ENCODE data around the gene PRKG1.

The PRKG1 gene

GRCh38 chr10:51169111-51169510, 94.8 kb downstream of the PRKG1 start:
- no peak overlapping the region for H3K4me3 ChIP-seq (ENCODE audit: low read length)
- DNase-seq (ENCODE audit: low read depth, low spot score), result no peak
- no peak overlapping the region for H3K27ac ChIP-seq (ENCODE audit: low read length)
- no CpG with 5 or more reads among the region's 1 CpG for WGBS (ENCODE audit: insufficient coverage, insufficient read length)
- H3K36me3 ChIP-seq (ENCODE audit: control insufficient read depth, insufficient read depth, low read length), result no peaks in the 10 kb centered on the region
- H3K9me3 ChIP-seq (ENCODE audit: control insufficient read depth, insufficient read depth, low read length), result no peaks in the 10 kb centered on the region
- no peaks in the 10 kb centered on the region for H3K27me3 ChIP-seq (ENCODE audit: control insufficient read depth, insufficient read depth, low read length)
- H3K4me1 ChIP-seq (ENCODE audit: control insufficient read depth, insufficient read depth, low read length), result no peaks in the 10 kb centered on the region

- Histone ChIP-seq H3K4me3 (ENCODE audit: low read length) (no peak overlapping the region), H3K27ac (ENCODE audit: low read length) (no peak overlapping the region), H3K36me3 (ENCODE audit: control insufficient read depth, insufficient read depth, low read length) (no peaks in the 10 kb centered on the region), H3K4me1 (ENCODE audit: control insufficient read depth, insufficient read depth, low read length) (no peaks in the 10 kb centered on the region), H3K27me3 (ENCODE audit: control insufficient read depth, insufficient read depth, low read length) (no peaks in the 10 kb centered on the region), H3K9me3 (ENCODE audit: control insufficient read depth, insufficient read depth, low read length) (no peaks in the 10 kb centered on the region)
- no CpG with 5 or more reads among the region's 2 CpGs for WGBS (ENCODE audit: insufficient coverage, insufficient read length)
- DNase-seq (ENCODE audit: low read depth, low spot score), result no peak
These were observed 96.4 kb downstream of the PRKG1 start for GRCh38 chr10:51170518-51171245.

GRCh38 chr10:51171946-51172345, 97.7 kb downstream of the PRKG1 start:
- no peak overlapping the region for H3K27ac ChIP-seq (ENCODE audit: low read length)
- no peaks in the 10 kb centered on the region for H3K36me3 ChIP-seq (ENCODE audit: control insufficient read depth, insufficient read depth, low read length)
- H3K4me1 ChIP-seq (ENCODE audit: control insufficient read depth, insufficient read depth, low read length), result no peaks in the 10 kb centered on the region
- no peaks in the 10 kb centered on the region for H3K27me3 ChIP-seq (ENCODE audit: control insufficient read depth, insufficient read depth, low read length)
- DNase-seq (ENCODE audit: low read depth, low spot score), result no peak
- no CpG with 5 or more reads among the region's 2 CpGs for WGBS (ENCODE audit: insufficient coverage, insufficient read length)
- no peak overlapping the region for H3K4me3 ChIP-seq (ENCODE audit: low read length)
- H3K9me3 ChIP-seq (ENCODE audit: control insufficient read depth, insufficient read depth, low read length), result no peaks in the 10 kb centered on the region

- Histone ChIP-seq H3K9me3 (ENCODE audit: control insufficient read depth, insufficient read depth, low read length) (no peaks in the 10 kb centered on the region), H3K4me3 (ENCODE audit: low read length) (no peak overlapping the region), H3K36me3 (ENCODE audit: control insufficient read depth, insufficient read depth, low read length) (no peaks in the 10 kb centered on the region), H3K27ac (ENCODE audit: low read length) (no peak overlapping the region), H3K27me3 (ENCODE audit: control insufficient read depth, insufficient read depth, low read length) (no peaks in the 10 kb centered on the region), H3K4me1 (ENCODE audit: control insufficient read depth, insufficient read depth, low read length) (no peaks in the 10 kb centered on the region)
- DNase-seq (ENCODE audit: low read depth, low spot score), result no peak
These were observed 102.8 kb downstream of the PRKG1 start for GRCh38 chr10:51176976-51177695.

- no peaks in the 10 kb centered on the region for H3K4me1 ChIP-seq (ENCODE audit: control insufficient read depth, insufficient read depth, low read length)
- H3K36me3 ChIP-seq (ENCODE audit: control insufficient read depth, insufficient read depth, low read length), result no peaks in the 10 kb centered on the region
- H3K27me3 ChIP-seq (ENCODE audit: control insufficient read depth, insufficient read depth, low read length), result no peaks in the 10 kb centered on the region
- H3K4me3 ChIP-seq (ENCODE audit: low read length), result no peak overlapping the region
- H3K27ac ChIP-seq (ENCODE audit: low read length), result no peak overlapping the region
- no peak for DNase-seq (ENCODE audit: low read depth, low spot score)
- H3K9me3 ChIP-seq (ENCODE audit: control insufficient read depth, insufficient read depth, low read length), result no peaks in the 10 kb centered on the region
These were observed 104.3 kb downstream of the PRKG1 start for GRCh38 chr10:51178634-51179033.

- H3K36me3 ChIP-seq (ENCODE audit: control insufficient read depth, insufficient read depth, low read length), result no peaks in the 10 kb centered on the region
These were observed 105.9 kb downstream of the PRKG1 start for GRCh38 chr10:51180141-51180540.

GRCh38 chr10:51183783-51184182, 109.5 kb downstream of the PRKG1 start:
- Histone ChIP-seq H3K9me3 (ENCODE audit: control insufficient read depth, insufficient read depth, low read length) (no peaks in the 10 kb centered on the region), H3K27ac (ENCODE audit: low read length) (no peak overlapping the region), H3K27me3 (ENCODE audit: control insufficient read depth, insufficient read depth, low read length) (no peaks in the 10 kb centered on the region), H3K4me3 (ENCODE audit: low read length) (no peak overlapping the region), H3K36me3 (ENCODE audit: control insufficient read depth, insufficient read depth, low read length) (no peaks in the 10 kb centered on the region), H3K4me1 (ENCODE audit: control insufficient read depth, insufficient read depth, low read length) (no peaks in the 10 kb centered on the region)
- no peak for DNase-seq (ENCODE audit: low read depth, low spot score)

More at GRCh38 chr10:51180141-51180540, 105.9 kb downstream of the PRKG1 start:
- no peak overlapping the region for H3K4me3 ChIP-seq (ENCODE audit: low read length)
- no peak for DNase-seq (ENCODE audit: low read depth, low spot score)
- no peaks in the 10 kb centered on the region for H3K4me1 ChIP-seq (ENCODE audit: control insufficient read depth, insufficient read depth, low read length)
- no peaks in the 10 kb centered on the region for H3K27me3 ChIP-seq (ENCODE audit: control insufficient read depth, insufficient read depth, low read length)
- H3K27ac ChIP-seq (ENCODE audit: low read length), result no peak overlapping the region
- H3K9me3 ChIP-seq (ENCODE audit: control insufficient read depth, insufficient read depth, low read length), result no peaks in the 10 kb centered on the region
- WGBS (ENCODE audit: insufficient coverage, insufficient read length), result no CpG with 5 or more reads among the region's 4 CpGs

GRCh38 chr10:51186361-51186760, 112.1 kb downstream of the PRKG1 start:
- H3K27me3 ChIP-seq (ENCODE audit: control insufficient read depth, insufficient read depth, low read length), result no peaks in the 10 kb centered on the region
- H3K36me3 ChIP-seq (ENCODE audit: control insufficient read depth, insufficient read depth, low read length), result no peaks in the 10 kb centered on the region
- no peak overlapping the region for H3K27ac ChIP-seq (ENCODE audit: low read length)
- WGBS (ENCODE audit: insufficient coverage, insufficient read length), result no CpG with 5 or more reads among the region's 2 CpGs
- no peaks in the 10 kb centered on the region for H3K9me3 ChIP-seq (ENCODE audit: control insufficient read depth, insufficient read depth, low read length)
- H3K4me3 ChIP-seq (ENCODE audit: low read length), result no peak overlapping the region
- DNase-seq (ENCODE audit: low read depth, low spot score), result no peak
- no peaks in the 10 kb centered on the region for H3K4me1 ChIP-seq (ENCODE audit: control insufficient read depth, insufficient read depth, low read length)

GRCh38 chr10:51188008-51188407, 113.7 kb downstream of the PRKG1 start:
- Histone ChIP-seq H3K4me1 (ENCODE audit: control insufficient read depth, insufficient read depth, low read length) (no peaks in the 10 kb centered on the region), H3K27me3 (ENCODE audit: control insufficient read depth, insufficient read depth, low read length) (no peaks in the 10 kb centered on the region), H3K27ac (ENCODE audit: low read length) (no peak overlapping the region), H3K4me3 (ENCODE audit: low read length) (no peak overlapping the region), H3K36me3 (ENCODE audit: control insufficient read depth, insufficient read depth, low read length) (no peaks in the 10 kb centered on the region), H3K9me3 (ENCODE audit: control insufficient read depth, insufficient read depth, low read length) (no peaks in the 10 kb centered on the region; the same call in 1 of the 2 replicates)
- WGBS (ENCODE audit: insufficient coverage, insufficient read length), result no CpG with 5 or more reads among the region's 2 CpGs
- no peak for DNase-seq (ENCODE audit: low read depth, low spot score)

- DNase-seq (ENCODE audit: low read depth, low spot score), result no peak
- H3K4me3 ChIP-seq (ENCODE audit: low read length), result no peak overlapping the region
- no peaks in the 10 kb centered on the region for H3K4me1 ChIP-seq (ENCODE audit: control insufficient read depth, insufficient read depth, low read length)
- H3K36me3 ChIP-seq (ENCODE audit: control insufficient read depth, insufficient read depth, low read length), result no peaks in the 10 kb centered on the region
- H3K27ac ChIP-seq (ENCODE audit: low read length), result no peak overlapping the region
- WGBS (ENCODE audit: insufficient coverage, insufficient read length), result no CpG with 5 or more reads among the region's 2 CpGs
- no peaks in the 10 kb centered on the region for H3K27me3 ChIP-seq (ENCODE audit: control insufficient read depth, insufficient read depth, low read length)
- no peaks in the 10 kb centered on the region; the same call in 1 of the 2 replicates for H3K9me3 ChIP-seq (ENCODE audit: control insufficient read depth, insufficient read depth, low read length)
These were observed 114.6 kb downstream of the PRKG1 start for GRCh38 chr10:51188866-51189265.
